ENCODE results near the gene CENATAC. TPM values are rescaled to one million over a fixed set of nuclear protein-coding genes. Genes with fewer than 3 reads are reported as not detected.
"Not testable (repeated sequence)": the region's sequence is repeated elsewhere in the genome, so short reads cannot be mapped to it uniquely, and the experiment has no call there.

Gene CENATAC, protein sequence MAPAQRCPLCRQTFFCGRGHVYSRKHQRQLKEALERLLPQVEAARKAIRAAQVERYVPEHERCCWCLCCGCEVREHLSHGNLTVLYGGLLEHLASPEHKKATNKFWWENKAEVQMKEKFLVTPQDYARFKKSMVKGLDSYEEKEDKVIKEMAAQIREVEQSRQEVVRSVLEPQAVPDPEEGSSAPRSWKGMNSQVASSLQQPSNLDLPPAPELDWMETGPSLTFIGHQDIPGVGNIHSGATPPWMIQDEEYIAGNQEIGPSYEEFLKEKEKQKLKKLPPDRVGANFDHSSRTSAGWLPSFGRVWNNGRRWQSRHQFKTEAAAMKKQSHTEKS
- 10 to 100 TPM; 13.0 to 65.0 (median 19.8) TPM for total RNA-seq

- WGBS, 10 experiments, result 0 to 3% (median 1%) methylated on average over 1 to 18 of the region's 54 CpGs; no CpG with 5 or more reads in 2 of the 10 experiments
- Histone ChIP-seq H3K27ac (peak within 1 kb of the TSS; percentile 21 to 32), H3K4me1 (replicated peaks in 1 of 2) (peaks cover 12 to 13% of the 10 kb centered on the region in 2 donors), H3K4me3 (peak within 1 kb of the TSS; percentile 71 to 87 (median 74))
- in situ Hi-C loops (cut with MboI; ENCODE audit: low pct_unique_long_range_greater_than_20kb in 2 of 9, low sequenced_read_pairs in 9 of 9, unreplicated experiment in 9 of 9), result no loop called here
- ATAC-seq (replicated peaks in 6 of 8), result peak; percentile 89 to 98 (median 96)
These were observed at the start of gene CENATAC for GRCh38 chr11:118997627-118998387. Gene CENATAC, plus strand, starts transcription at chr11:118998138. Its CDS starts 60 bp downstream, at chr11:118998198.

GRCh38 chr11:118953265-118953664 lies 44.7 kb upstream of the CENATAC start:
- Histone ChIP-seq H3K4me1 (replicated peaks in 1 of 2) (peaks cover 17 to 27% of the 10 kb centered on the region in 2 donors), H3K4me3 (no peak overlapping the region), H3K27ac (peak overlapping the region; percentile 42 to 60)
- WGBS, 10 experiments, result 0% methylated on average over 1 of the region's 6 CpGs; no CpG with 5 or more reads in 8 of the 10 experiments
- peak in 5 of 8 experiments; percentile 92 to 96 (median 94) for ATAC-seq (replicated peaks in 6 of 8)
- in situ Hi-C loops (cut with MboI; ENCODE audit: low pct_unique_long_range_greater_than_20kb in 2 of 9, low sequenced_read_pairs in 9 of 9, unreplicated experiment in 9 of 9), result loop anchor here in 6 of 9 experiments (10.0 to 25.0 kb wide), 2 partner anchors 266 to 268 kb away; partner anchors contain the start of gene TREH (in 5 of the 6)

DNA sequence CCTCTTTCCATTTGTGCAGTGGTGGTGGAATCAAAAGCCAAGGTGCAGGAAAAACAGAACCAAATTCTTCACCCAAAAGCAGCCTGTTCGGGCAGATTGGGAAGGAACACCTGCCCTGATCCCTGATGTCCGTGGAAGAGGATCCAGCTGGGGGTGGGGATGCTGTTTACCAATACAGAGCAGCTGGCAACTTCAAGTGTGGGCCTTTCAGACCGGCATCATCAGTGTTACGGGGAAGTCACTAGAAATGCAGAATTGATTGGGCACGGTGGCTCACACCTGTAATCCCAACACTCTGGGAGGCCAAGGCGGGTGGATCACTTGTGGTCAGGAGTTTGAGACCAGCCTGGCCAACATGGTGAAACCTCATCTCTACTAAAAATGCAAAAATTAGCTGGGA lies 44.0 kb upstream of the CENATAC start:
- WGBS, 10 experiments, result 34 to 80% (median 70%) methylated on average over 1 to 5 of the region's 6 CpGs; no CpG with 5 or more reads in 6 of the 10 experiments
- ATAC-seq (replicated peaks in 6 of 8), result not testable (repeated sequence)

DNA sequence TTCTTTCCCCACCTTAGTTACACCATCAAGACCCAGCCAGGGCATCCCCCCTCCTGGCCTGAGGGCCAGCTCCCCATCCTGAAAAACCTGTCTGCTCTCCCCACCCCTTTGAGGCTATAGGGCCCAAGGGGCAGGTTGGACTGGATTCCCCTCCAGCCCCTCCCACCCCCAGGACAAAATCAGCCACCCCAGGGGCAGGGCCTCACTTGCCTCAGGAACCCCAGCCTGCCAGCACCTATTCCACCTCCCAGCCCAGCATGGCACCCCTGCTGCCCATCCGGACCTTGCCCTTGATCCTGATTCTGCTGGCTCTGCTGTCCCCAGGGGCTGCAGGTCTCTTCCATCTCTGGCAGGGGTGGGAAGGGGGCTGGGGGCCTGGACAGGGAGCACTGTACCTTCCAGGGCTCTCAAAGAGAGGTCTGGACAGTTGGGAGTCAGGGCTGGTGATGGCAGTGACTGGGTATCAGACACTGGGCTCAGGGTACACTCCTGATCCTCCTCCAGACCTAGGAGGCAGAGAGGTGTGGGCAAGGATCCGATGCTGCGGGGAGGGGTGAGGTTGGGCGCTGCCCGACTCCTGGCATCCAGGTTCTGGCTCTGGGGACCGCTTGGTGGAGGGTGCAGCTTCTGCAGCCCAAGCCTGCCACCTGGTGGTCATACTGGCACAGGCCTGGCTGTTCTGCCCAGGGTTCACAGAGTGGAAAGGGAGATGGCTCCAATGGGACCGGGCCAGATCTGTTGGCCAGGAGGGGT lies 41.7 kb upstream of the CENATAC start, which contains the start of gene UPK2:
Gene UPK2, plus strand, starts transcription at position 205 of the 753 bp plus-strand sequence. Its CDS starts 53 bp downstream, at position 258.
- WGBS, 10 experiments, result 0% methylated on average over 1 to 5 of the region's 7 CpGs; no CpG with 5 or more reads in 8 of the 10 experiments
- peak; percentile 80 to 99 (median 86) for ATAC-seq (replicated peaks in 6 of 8)
- no peak within 1 kb of the TSS for H3K27ac ChIP-seq
- in situ Hi-C loops (cut with MboI; ENCODE audit: low pct_unique_long_range_greater_than_20kb in 2 of 9, low sequenced_read_pairs in 9 of 9, unreplicated experiment in 9 of 9), result loop anchor here in 6 of 9 experiments (10.0 to 25.0 kb wide), 2 partner anchors 269 to 271 kb away; partner anchors contain the start of gene TREH (in 5 of the 6)
- no peak within 1 kb of the TSS for H3K4me3 ChIP-seq
- H3K4me1 ChIP-seq (replicated peaks in 1 of 2), result peaks cover 17 to 27% of the 10 kb centered on the region in 2 donors

More for the DNA sequence above, 44.0 kb upstream of the CENATAC start:
- Histone ChIP-seq H3K27ac (peak overlapping the region; percentile 42 to 60), H3K4me1 (replicated peaks in 1 of 2) (peaks cover 17 to 27% of the 10 kb centered on the region in 2 donors)
- not testable (repeated sequence) for H3K4me3 ChIP-seq
- in situ Hi-C loops (cut with MboI; ENCODE audit: low pct_unique_long_range_greater_than_20kb in 2 of 9, low sequenced_read_pairs in 9 of 9, unreplicated experiment in 9 of 9), result loop anchor here in 6 of 9 experiments (10.0 to 25.0 kb wide), 2 partner anchors 267 to 269 kb away; partner anchors contain the start of gene TREH (in 5 of the 6)

GRCh38 chr11:118956847-118957469 lies 41.0 kb upstream of the CENATAC start:
- 0 to 100% (median 50%) methylated on average over 1 of the region's 14 CpGs; no CpG with 5 or more reads in 6 of the 10 experiments for WGBS, 10 experiments
- in situ Hi-C loops (cut with MboI; ENCODE audit: low pct_unique_long_range_greater_than_20kb in 2 of 9, low sequenced_read_pairs in 9 of 9, unreplicated experiment in 9 of 9), result loop anchor here in 6 of 9 experiments (10.0 to 25.0 kb wide), 2 partner anchors 270 to 272 kb away; partner anchors contain the start of gene TREH (in 5 of the 6)
- H3K27ac ChIP-seq, result no peak overlapping the region
- no peak overlapping the region for H3K4me3 ChIP-seq
- ATAC-seq (replicated peaks in 6 of 8), result peak in 1 of 8 experiments; percentile 13
- peaks cover 17 to 27% of the 10 kb centered on the region in 2 donors for H3K4me1 ChIP-seq (replicated peaks in 1 of 2)

- H3K27ac ChIP-seq, result no peak overlapping the region
- in situ Hi-C loops (cut with MboI; ENCODE audit: low pct_unique_long_range_greater_than_20kb in 2 of 9, low sequenced_read_pairs in 9 of 9, unreplicated experiment in 9 of 9), result loop anchor here in 6 of 9 experiments (10.0 to 25.0 kb wide), 2 partner anchors 270 to 273 kb away; partner anchors contain the start of gene TREH (in 5 of the 6)
- peaks cover 17 to 26% of the 10 kb centered on the region in 2 donors for H3K4me1 ChIP-seq (replicated peaks in 1 of 2)
- no peak overlapping the region for H3K4me3 ChIP-seq
- no peak for ATAC-seq (replicated peaks in 6 of 8)
- 72 to 80% (median 75%) methylated on average over 2 to 8 of the region's 11 CpGs; no CpG with 5 or more reads in 6 of the 10 experiments for WGBS, 10 experiments
These were observed 40.4 kb upstream of the CENATAC start for GRCh38 chr11:118957549-118957948.

DNA sequence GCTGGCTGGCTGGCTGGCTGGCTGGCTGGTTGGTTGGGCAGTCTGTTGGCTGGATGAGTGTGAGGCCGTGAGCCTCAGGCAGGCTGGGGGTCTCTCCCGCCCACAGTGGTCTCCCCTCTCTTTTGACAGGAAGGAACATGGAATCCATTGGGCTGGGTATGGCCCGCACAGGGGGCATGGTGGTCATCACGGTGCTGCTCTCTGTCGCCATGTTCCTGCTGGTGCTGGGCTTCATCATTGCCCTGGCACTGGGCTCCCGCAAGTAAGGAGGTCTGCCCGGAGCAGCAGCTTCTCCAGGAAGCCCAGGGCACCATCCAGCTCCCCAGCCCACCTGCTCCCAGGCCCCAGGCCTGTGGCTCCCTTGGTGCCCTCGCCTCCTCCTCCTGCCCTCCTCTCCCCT lies 40.0 kb upstream of the CENATAC start:
- Histone ChIP-seq H3K4me1 (replicated peaks in 1 of 2) (peaks cover 16 to 22% of the 10 kb centered on the region in 2 donors), H3K4me3 (no peak overlapping the region), H3K27ac (no peak overlapping the region)
- in situ Hi-C loops (cut with MboI; ENCODE audit: low pct_unique_long_range_greater_than_20kb in 2 of 9, low sequenced_read_pairs in 9 of 9, unreplicated experiment in 9 of 9), result loop anchor here in 6 of 9 experiments (10.0 to 25.0 kb wide), 2 partner anchors 271 to 273 kb away; partner anchors contain the start of gene TREH (in 5 of the 6)
- ATAC-seq (replicated peaks in 6 of 8), result no peak
- 49 to 75% (median 56%) methylated on average over 2 to 4 of the region's 8 CpGs; no CpG with 5 or more reads in 7 of the 10 experiments for WGBS, 10 experiments

GRCh38 chr11:118958577-118958976 lies 39.4 kb upstream of the CENATAC start:
- ATAC-seq (replicated peaks in 6 of 8), result no peak
- Histone ChIP-seq H3K4me3 (no peak overlapping the region), H3K27ac (no peak overlapping the region), H3K4me1 (replicated peaks in 1 of 2) (peaks cover 12 to 19% of the 10 kb centered on the region in 2 donors)
- no CpG with 5 or more reads among the region's 2 CpGs for WGBS, 10 experiments
- in situ Hi-C loops (cut with MboI; ENCODE audit: low pct_unique_long_range_greater_than_20kb in 2 of 9, low sequenced_read_pairs in 9 of 9, unreplicated experiment in 9 of 9), result loop anchor here in 6 of 9 experiments (10.0 to 25.0 kb wide), 2 partner anchors 271 to 274 kb away; partner anchors contain the start of gene TREH (in 5 of the 6)

DNA sequence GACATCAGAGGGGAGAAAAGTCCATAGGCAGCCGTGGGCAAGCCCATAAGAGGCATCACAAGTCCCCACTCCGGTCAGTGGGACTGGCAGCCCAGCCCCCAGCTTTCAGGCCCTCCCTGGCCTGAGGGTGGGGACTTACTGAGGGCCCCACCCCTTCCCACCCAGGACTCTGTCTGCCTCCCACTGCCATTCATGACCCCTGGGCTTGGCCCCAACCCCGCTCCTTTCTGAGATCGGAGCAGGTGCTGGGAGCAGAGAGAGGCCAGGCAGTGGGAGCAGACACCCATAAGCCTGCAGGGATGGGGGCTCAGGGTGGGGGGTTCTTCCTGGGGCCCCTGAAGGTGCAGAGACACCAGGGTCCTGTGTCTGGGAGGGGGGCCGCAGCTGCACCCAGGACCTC lies 36.7 kb upstream of the CENATAC start:
- in situ Hi-C loops (cut with MboI; ENCODE audit: low pct_unique_long_range_greater_than_20kb in 2 of 9, low sequenced_read_pairs in 9 of 9, unreplicated experiment in 9 of 9), result loop anchor here in 5 of 9 experiments (25.0 kb wide), 1 partner anchor 274 kb away; the partner anchor contains the start of gene TREH (in 5 of the 5)
- Histone ChIP-seq H3K27ac (no peak overlapping the region), H3K4me3 (no peak overlapping the region), H3K4me1 (replicated peaks in 1 of 2) (peaks cover 3% of the 10 kb centered on the region in 2 donors)
- peak in 2 of 8 experiments; percentile 6 to 14 for ATAC-seq (replicated peaks in 6 of 8)
- WGBS, 10 experiments, result 55% methylated on average over 2 of the region's 5 CpGs; no CpG with 5 or more reads in 9 of the 10 experiments

DNA sequence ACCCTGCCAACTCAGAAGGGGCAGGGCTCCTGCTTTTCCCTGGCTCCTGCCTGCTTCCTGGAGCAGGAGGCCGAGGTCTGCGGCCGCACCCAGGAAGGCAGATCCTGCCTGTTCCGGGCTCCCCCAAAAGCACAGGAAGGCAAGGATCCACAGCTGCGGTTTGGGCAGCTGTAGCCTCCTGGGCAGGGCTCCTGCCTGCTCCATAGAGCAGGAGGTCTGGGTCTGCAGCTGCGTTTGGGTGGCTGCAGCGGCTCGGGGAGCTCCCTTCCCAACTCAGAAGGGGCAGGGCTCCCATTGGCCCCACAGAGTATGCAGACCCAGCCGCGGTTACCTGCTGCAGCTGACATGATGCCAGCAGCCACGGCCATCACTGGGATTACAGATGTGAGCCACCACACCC lies 36.3 kb upstream of the CENATAC start:
- Histone ChIP-seq H3K4me3 (no peak overlapping the region), H3K27ac (no peak overlapping the region), H3K4me1 (replicated peaks in 1 of 2) (no peaks in the 10 kb centered on the region)
- in situ Hi-C loops (cut with MboI; ENCODE audit: low pct_unique_long_range_greater_than_20kb in 2 of 9, low sequenced_read_pairs in 9 of 9, unreplicated experiment in 9 of 9), result loop anchor here in 5 of 9 experiments (25.0 kb wide), 1 partner anchor 274 kb away; the partner anchor contains the start of gene TREH (in 5 of the 5)
- ATAC-seq (replicated peaks in 6 of 8), result peak in 3 of 8 experiments; percentile 67 to 89 (median 84)
- WGBS, 10 experiments, result 0 to 77% (median 31%) methylated on average over 1 to 6 of the region's 11 CpGs; no CpG with 5 or more reads in 6 of the 10 experiments

DNA sequence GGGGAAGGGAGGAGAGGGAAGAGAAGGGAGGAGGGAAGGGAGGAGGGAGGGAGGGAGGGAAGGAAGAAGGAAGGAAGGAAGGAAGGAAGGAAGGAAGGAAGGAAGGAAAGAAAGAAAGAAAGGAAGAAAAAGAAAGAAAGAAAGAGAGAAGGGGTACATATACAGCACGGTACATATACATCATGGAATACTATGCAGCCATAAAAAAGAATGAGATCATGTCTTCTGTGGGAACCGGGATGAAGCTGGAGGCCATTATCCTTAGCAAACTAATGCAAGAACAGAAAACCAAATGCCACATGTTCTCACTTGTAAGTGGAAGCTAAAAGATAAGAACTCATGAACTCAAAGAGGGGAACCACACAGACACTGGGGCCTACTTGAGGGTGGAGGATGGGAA lies 28.4 kb upstream of the CENATAC start:
- not testable (repeated sequence) for ATAC-seq (replicated peaks in 6 of 8); H3K27ac ChIP-seq; H3K4me1 ChIP-seq (replicated peaks in 1 of 2); H3K4me3 ChIP-seq
- 25 to 100% (median 94%) methylated on average over 1 to 2 of the region's 2 CpGs; no CpG with 5 or more reads in 3 of the 10 experiments for WGBS, 10 experiments
- in situ Hi-C loops (cut with MboI; ENCODE audit: low pct_unique_long_range_greater_than_20kb in 2 of 9, low sequenced_read_pairs in 9 of 9, unreplicated experiment in 9 of 9), result loop anchor here in 5 of 9 experiments (25.0 kb wide), 1 partner anchor 282 kb away; the partner anchor contains the start of gene TREH (in 5 of the 5)

Data from motor neuron (in vitro differentiated cells).